Hepatocyte (in vitro differentiated cells): ENCODE results near the gene SOX18. TPM values are rescaled to one million over a fixed set of nuclear protein-coding genes. Genes with fewer than 3 reads are reported as not detected.

ENCODE experiments used
- DNase-seq: peaks from one replicate; pipeline ENCODE4 v3.0.0-alpha.2; 2016; ENCODE audit warnings: low spot score
- H2AFZ ChIP-seq: fragments of 200-600 bp; sonication (generic); 2 replicates; pipeline ENCODE4 v1.6.0; 2016; ENCODE audit warnings: antibody characterized with exemption, mild to moderate bottlenecking
- H3K27ac ChIP-seq: fragments of 200-600 bp; sonication (generic); 2 replicates; pipeline ENCODE4 v1.5.1; 2016; ENCODE audit warnings: mild to moderate bottlenecking
- H3K27me3 ChIP-seq: fragments of 200-600 bp; sonication (generic); 2 replicates; pipeline ENCODE4 v1.6.1; 2016
- H3K36me3 ChIP-seq: fragments of 200-600 bp; sonication (generic); replicated peaks from 2 replicates; pipeline ENCODE4 v1.5.1; 2016; ENCODE audit warnings: low read depth; ENCODE audit not compliant: insufficient read depth
- H3K4me1 ChIP-seq: fragments of 200-600 bp; sonication (generic); 2 replicates; pipeline ENCODE4 v1.5.1; 2016; ENCODE audit warnings: mild to moderate bottlenecking, moderate library complexity; ENCODE audit not compliant: insufficient read depth
- H3K4me2 ChIP-seq: fragments of 200-600 bp; sonication (generic); 2 replicates; pipeline ENCODE4 v1.6.0; 2016
- H3K4me3 ChIP-seq: fragments of 200-600 bp; sonication (generic); 2 replicates; pipeline ENCODE4 v1.5.1; 2016; ENCODE audit warnings: mild to moderate bottlenecking
- H3K79me2 ChIP-seq: fragments of 200-600 bp; sonication (generic); 2 replicates; pipeline ENCODE4 v1.6.0; 2017; ENCODE audit warnings: mild to moderate bottlenecking
- H3K9me2 ChIP-seq: fragments of 200-600 bp; sonication (generic); replicated peaks from 2 replicates; pipeline ENCODE4 v1.6.0; 2017; ENCODE audit warnings: mild to moderate bottlenecking; ENCODE audit not compliant: insufficient read depth
- H3K9me3 ChIP-seq: fragments of 200-600 bp; sonication (generic); 2 replicates; pipeline ENCODE4 v1.5.1; 2016; ENCODE audit warnings: low read depth, mild to moderate bottlenecking
- H4K20me1 ChIP-seq: fragments of 200-600 bp; sonication (generic); 2 replicates; pipeline ENCODE4 v1.6.0; 2016; ENCODE audit warnings: mild to moderate bottlenecking; ENCODE audit not compliant: insufficient read depth, poor library complexity, severe bottlenecking
- EZH2 ChIP-seq: fragments of 200-600 bp; sonication (generic); IDR thresholded peaks from 2 replicates; pipeline ENCODE4 v1.6.1; 2016; ENCODE audit warnings: antibody characterized with exemption, mild to moderate bottlenecking, borderline replicate concordance
- EZH2phosphoT487 ChIP-seq: fragments of 200-600 bp; sonication (generic); IDR thresholded peaks from one replicate; pipeline ENCODE4 v1.6.1; 2018; ENCODE audit warnings: antibody characterized with exemption, mild to moderate bottlenecking, low read depth, moderate library complexity; ENCODE audit not compliant: unreplicated experiment, severe bottlenecking
- WGBS: methylation state at CpG from one replicate; pipeline ENCODE4 v1.1.6; 2016; ENCODE audit warnings: low lambda C conversion rate; ENCODE audit errors: missing lambda C conversion rate; 5-methylcytosine and 5-hydroxymethylcytosine counted together
- polyA plus RNA-seq: library from polyadenylated mRNA; unstranded; fragments of >200 nt; fragmentation: Nextera tagmentation; extraction: Ambion mirVana; gene quantifications from 2 replicates; pipeline ENCODE4 v1.2.1, GENCODE V29; 2016
- total RNA-seq: library from RNA; depleted of rRNA; stranded (reverse); fragments of >200 nt; gene quantifications from 2 replicates; pipeline ENCODE4 v1.2.3, GENCODE V29; 2014
- TF ChIP-seq, protein P1 (sequence below): fragments of 200-600 bp; sonication (generic); IDR thresholded peaks from 2 replicates; pipeline ENCODE4 v1.5.1; 2016; ENCODE audit warnings: antibody characterized with exemption, mild to moderate bottlenecking; ENCODE audit not compliant: poor library complexity

The SOX18 gene
- total and polyA plus RNA-seq, 2 experiments from 2014 or later, result 2.0 TPM; not detected in 1

DNA sequence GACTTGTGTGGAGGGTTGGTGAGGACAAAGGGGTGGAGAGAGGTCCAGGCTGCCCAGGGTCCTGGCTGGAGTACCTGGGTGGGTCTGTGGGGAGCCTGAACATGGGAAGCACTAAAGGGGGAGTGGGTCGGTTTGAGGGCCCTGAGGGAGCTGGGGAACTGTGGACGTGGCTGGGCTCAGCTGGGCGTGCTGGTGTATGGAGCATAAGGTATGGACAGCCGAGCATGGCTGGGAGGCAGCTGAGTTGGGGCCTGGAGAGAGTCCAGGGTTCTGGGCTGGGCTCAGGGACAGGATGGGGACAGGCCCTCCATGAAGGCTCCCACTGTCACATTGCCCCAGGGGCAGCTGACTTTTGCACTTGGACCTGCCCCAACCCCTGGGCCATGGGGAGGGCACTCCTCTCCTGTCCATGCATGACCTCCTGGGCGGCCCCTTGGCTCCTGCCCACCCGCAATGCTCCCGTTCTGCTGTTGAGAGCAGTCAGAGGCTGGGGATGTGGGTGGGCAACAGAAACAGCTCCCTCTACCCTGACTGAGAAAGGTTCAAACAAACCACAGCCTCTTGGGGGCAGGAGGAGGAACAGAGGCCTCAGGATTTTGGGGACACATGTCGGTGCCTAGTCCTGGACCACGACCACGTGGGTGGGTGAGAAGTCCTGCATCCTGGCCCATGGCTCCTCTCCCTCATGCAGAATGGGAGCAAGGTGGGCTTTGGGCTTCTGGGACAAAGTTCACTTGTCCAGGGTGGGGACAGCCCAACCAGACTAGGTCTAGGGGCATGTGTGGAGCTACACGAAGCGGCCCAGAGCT, 9.0 kb downstream of the SOX18 start:
- TF ChIP-seq EZH2 (no peak), EZH2phosphoT487 (no peak)
- TF ChIP-seq, protein P1, sequence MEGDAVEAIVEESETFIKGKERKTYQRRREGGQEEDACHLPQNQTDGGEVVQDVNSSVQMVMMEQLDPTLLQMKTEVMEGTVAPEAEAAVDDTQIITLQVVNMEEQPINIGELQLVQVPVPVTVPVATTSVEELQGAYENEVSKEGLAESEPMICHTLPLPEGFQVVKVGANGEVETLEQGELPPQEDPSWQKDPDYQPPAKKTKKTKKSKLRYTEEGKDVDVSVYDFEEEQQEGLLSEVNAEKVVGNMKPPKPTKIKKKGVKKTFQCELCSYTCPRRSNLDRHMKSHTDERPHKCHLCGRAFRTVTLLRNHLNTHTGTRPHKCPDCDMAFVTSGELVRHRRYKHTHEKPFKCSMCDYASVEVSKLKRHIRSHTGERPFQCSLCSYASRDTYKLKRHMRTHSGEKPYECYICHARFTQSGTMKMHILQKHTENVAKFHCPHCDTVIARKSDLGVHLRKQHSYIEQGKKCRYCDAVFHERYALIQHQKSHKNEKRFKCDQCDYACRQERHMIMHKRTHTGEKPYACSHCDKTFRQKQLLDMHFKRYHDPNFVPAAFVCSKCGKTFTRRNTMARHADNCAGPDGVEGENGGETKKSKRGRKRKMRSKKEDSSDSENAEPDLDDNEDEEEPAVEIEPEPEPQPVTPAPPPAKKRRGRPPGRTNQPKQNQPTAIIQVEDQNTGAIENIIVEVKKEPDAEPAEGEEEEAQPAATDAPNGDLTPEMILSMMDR, result no peak
- H3K4me1 ChIP-seq, result peaks cover 31% of the 10 kb centered on the region
- WGBS, result 85% methylated on average over 12 of the region's 12 CpGs
- no peak for DNase-seq
- no peaks in the 10 kb centered on the region for H3K36me3 ChIP-seq
- H3K9me2 ChIP-seq, result no peaks in the 10 kb centered on the region
- H3K27me3 ChIP-seq, result peaks cover 56% of the 10 kb centered on the region
- H2AFZ ChIP-seq, result no peak overlapping the region
- H4K20me1 ChIP-seq, result no peaks in the 10 kb centered on the region
- H3K9me3 ChIP-seq, result no peaks in the 10 kb centered on the region
- H3K79me2 ChIP-seq, result no peaks in the 10 kb centered on the region
- no peak overlapping the region for H3K27ac ChIP-seq
- H3K4me3 ChIP-seq, result no peak overlapping the region
- no peak overlapping the region for H3K4me2 ChIP-seq

DNA sequence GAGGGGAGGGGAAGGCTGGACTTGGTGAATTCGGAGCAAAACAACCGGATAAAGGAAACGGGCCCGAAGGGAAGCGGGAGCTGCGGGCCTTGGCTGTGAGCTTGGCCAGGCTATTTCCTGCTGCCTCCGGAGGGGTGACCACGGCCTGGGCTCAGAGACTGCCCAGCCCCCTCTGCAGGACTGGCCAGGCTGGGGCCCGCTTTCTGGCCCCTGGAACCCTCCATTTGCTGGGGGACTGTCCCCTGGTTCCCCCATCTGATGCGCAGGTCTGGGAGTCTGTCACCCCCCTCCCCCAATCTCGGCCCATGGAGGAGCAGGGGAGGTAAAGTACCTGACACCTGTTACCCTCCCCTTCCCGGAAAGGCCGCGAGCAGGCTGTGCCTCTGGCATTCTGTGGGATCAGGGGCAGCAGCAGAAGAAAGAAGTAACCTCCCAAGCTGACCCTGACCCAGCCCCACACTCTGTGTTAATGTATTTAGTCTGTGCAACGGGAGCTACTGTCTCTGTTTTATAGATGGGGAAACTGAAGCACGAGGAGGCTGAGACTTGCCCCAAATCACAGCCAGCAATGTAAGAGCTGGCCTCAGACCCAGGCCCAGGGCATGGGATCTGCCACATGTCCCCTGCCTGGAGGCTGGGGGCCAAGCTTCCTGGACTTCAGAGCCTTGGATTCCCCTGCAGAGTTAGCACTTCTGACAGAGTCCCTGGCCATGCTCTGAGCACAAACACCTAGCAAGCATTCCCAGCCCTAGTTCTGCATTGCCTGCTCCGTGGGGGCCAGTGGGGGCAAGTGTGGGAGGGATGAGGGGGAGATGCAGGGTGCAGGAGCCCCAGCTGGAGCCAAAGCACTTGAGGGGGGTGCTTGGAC, 9.9 kb downstream of the SOX18 start:
- peak overlapping the region; percentile 99 for H3K4me2 ChIP-seq
- no peak overlapping the region for H3K27ac ChIP-seq
- peaks cover 31% of the 10 kb centered on the region for H3K4me1 ChIP-seq
- H4K20me1 ChIP-seq, result no peaks in the 10 kb centered on the region
- no peaks in the 10 kb centered on the region for H3K79me2 ChIP-seq
- no peak for DNase-seq
- WGBS, result 23% methylated on average over 14 of the region's 17 CpGs
- no peaks in the 10 kb centered on the region for H3K9me2 ChIP-seq
- peaks cover 54% of the 10 kb centered on the region for H3K27me3 ChIP-seq
- no peak for TF ChIP-seq EZH2phosphoT487
- TF ChIP-seq EZH2, result no peak
- TF ChIP-seq, protein P1, result no peak
- H3K9me3 ChIP-seq, result no peaks in the 10 kb centered on the region
- H3K4me3 ChIP-seq, result peak overlapping the region; percentile 57
- peak overlapping the region; percentile 84 for H2AFZ ChIP-seq
- no peaks in the 10 kb centered on the region for H3K36me3 ChIP-seq

DNA sequence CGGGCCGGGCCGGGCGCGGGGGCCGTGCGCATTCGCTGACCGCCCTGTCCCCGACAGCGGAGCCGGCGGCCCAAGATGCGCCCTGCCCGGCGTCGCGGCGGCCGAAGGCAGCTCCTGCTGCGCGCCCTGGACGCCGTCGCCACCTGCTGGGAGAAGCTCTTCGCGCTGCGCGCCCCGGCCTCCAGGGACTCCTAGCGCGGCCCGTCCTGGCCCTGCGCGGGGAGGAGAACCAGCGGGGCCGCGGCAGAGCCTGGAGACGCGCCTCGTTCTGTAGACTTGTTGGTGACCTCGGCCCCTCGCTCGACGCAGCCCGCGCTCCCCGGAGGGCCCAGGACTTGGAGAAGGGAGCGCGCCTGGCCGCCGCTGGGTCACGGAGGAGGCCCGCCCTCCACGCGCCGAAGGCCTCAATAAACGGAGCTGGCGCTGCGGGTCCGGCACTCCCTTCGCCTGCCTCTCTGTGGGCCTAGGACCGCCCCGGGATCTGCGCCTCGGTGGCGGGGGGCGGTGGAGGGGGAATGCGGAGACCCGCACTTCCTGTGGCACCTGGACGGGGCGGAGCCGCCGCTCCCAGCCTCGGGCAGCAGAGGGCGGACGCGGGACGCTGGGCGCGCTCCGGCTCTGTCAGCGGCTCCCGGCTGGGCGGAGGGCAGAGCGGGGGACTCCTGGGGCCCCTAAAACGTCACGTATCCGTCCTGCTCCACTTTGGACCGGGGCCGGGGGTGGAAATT, 10.7 kb downstream of the SOX18 start:
- H3K4me3 ChIP-seq, result peak overlapping the region; percentile 57
- H3K9me3 ChIP-seq, result no peaks in the 10 kb centered on the region
- H3K9me2 ChIP-seq, result no peaks in the 10 kb centered on the region
- no peak overlapping the region for H3K27ac ChIP-seq
- peak; percentile 90 for DNase-seq
- H3K4me1 ChIP-seq, result peaks cover 31% of the 10 kb centered on the region
- 1% methylated on average over 83 of the region's 91 CpGs for WGBS
- TF ChIP-seq EZH2phosphoT487, result no peak
- TF ChIP-seq, protein P1, result peak; percentile 62
- no peaks in the 10 kb centered on the region for H4K20me1 ChIP-seq
- H3K4me2 ChIP-seq, result peak overlapping the region; percentile 99
- peaks cover 49% of the 10 kb centered on the region for H3K27me3 ChIP-seq
- no peaks in the 10 kb centered on the region for H3K79me2 ChIP-seq
- H3K36me3 ChIP-seq, result no peaks in the 10 kb centered on the region
- peak overlapping the region; percentile 84 for H2AFZ ChIP-seq
